HG03442 (cell line): ENCODE measurements around the gene FAM43A.

Experiments used
- ATAC-seq: cut with Tn5 transposase; IDR thresholded peaks from one replicate; pipeline ENCODE4 v1.9.1; 2021; ENCODE audit warnings: mild to moderate bottlenecking, moderate library complexity; ENCODE audit not compliant: unreplicated experiment

The FAM43A gene

DNA sequence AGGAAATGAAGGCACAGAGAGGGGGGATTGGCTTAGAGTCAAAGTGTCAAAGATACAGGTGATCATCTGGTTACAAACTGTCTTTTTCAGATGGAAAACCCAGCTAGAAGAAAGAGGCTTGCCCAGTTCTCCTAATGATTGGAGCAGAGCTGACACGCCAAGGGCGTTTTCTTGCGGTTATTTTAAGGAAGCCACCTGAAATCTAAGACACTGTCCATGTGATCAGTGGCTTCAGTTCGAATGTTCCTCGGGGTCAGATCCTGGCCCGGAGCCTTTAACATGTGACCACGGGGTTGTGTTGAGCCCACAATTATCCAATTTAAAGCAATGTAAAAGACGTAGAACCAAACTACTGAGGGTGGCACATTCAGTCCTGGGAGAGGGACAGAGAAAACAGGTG, 19.5 kb downstream of the FAM43A start:
- ATAC-seq: no peak

DNA sequence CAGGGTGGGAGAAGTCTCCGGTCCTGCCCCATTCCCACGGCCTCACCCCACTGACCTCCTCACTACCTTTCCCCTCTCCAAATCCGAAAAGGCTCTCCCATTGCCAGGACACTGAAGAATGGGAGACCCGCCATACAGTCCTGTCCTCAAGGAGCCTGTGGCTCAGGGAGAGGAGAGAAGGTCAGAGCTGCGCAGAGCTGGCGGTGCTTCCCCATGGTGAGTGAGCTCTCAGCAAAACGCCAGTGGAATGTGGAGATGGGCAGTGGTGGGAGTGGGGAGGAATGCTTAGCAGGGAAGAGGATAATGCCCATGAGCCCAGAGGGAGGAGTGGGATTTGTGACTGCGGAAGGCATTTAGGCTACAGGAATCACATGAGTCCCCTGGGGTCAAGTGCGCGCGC, 20.1 kb downstream of the FAM43A start:
- ATAC-seq: no peak

DNA sequence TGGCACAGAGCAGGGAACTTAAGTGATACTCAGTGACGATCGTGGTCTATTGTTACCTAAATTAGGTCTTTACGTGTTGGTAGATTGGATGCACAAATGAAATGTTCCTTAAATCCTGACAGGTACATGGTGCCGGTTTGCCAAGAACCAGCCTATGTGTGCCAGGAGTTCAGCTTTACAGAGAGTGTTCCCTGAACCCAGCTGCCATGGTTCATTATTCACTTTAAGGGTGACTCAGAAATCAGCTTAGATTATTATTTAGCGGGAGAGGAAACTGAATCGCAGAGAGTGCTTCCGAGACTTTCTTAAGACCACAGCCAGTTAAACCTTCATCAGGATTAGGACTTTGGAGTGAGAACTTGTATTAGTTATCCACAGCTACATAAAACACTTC, 21.5 kb downstream of the FAM43A start:
- no peak for ATAC-seq

DNA sequence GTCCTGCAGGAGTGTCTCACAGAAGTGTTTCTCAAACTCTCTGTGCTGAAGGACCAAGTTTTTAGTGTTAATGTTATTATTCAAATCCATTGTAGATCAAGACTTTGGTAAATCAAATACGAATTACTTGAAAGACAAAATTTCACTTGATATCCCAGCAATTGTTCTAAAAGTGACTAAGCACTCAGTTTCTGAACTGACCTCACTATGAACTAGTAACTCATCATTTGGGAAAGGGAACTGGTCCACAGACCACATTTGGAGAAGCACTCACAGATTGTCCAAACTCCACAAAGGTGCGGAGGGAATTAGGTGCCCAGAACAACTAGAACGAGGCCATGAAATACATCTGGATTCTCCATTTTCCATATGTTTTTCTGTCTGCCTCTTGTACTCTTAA, 25.6 kb downstream of the FAM43A start:
- no peak for ATAC-seq

DNA sequence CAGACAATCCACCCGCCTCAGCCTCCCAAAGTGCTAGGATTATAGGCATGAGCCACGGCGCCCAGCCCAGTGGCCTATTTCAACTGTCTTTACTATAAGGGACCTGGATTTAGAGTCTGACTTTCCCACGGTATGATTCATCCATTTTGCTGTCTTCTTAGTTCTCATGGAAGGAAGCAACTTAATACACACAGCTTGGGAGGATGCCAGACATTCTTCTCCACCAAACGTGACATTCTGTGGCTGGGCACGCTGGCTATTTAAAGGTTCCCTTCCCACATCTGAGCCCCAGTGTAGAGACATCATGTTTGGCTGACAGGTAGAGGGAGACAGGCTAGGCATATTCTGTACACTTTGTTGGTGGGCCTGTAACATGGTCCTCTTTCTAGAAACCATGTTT, 26.2 kb downstream of the FAM43A start:
- ATAC-seq: no peak

DNA sequence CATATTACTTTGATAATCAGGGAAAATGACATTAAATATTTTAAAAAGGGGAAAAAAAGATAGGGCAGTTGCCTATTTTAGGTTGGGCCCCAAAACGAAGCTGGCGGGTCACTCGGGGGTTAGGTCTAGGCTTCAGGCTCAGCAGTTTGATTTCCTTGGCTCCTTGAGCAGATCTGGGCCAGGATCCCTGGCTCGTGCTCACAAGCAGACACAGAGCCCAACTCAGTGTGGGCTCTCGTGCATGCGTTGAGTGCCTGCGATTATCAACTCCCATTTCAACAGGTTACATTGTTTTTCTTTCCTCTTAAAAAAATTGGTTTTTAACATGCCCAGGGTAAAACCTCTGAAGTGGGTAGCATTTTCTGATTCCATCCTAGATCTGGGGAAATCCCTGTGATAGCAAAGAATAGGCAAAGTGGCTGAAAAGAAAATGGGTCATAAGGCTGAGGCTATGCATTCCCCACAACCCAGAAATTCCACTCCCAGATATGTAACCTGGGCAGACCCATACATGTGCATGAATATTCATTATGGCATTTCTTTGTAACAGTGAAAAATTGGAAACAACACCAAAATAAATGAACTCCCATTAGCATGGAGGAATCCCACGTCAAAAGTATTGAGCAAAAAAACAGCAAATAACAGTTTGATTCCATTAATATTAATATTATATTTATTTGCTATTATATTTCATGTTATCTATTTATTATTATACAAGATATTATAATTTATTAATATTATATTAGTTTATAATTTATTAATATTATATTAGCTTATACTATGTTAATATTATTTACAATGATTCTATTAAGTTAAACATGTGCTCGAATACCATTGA, 27.8 kb downstream of the FAM43A start:
- no peak for ATAC-seq

DNA sequence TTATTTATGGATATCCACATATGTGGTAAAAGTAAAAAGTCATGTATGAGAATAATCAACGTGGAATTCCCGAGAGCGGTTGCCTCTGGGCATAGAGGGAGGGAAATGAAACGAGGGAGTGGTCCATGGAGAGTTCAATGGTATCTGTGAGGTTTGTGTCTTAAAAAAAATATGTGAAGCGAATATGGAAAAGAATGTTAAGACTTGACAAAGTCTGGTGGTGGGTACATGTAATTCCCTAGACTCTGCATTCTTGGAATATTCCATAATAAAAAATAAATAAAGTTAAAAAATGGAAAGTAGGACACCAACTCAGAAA, 28.4 kb downstream of the FAM43A start:
- no peak for ATAC-seq

DNA sequence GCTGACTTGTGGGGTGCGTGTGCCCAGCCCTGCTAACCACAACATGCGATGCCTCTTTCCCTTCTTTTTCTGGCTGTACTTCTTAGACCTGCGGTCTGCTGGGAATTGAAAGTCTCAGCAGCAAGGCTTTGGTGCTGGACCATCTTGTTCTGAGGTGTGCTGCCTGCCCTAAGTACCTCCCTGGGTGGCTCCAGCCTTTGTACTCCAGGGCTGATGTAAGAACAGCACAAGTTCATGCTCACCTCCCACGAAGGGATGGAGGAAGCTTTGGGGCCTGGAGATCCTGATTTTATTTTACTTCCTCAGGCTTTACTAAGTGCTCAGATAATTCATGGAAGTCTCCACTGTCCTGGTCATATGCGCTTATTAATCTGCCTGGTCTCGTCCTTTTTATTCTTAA, 28.9 kb downstream of the FAM43A start:
- ATAC-seq: no peak

DNA sequence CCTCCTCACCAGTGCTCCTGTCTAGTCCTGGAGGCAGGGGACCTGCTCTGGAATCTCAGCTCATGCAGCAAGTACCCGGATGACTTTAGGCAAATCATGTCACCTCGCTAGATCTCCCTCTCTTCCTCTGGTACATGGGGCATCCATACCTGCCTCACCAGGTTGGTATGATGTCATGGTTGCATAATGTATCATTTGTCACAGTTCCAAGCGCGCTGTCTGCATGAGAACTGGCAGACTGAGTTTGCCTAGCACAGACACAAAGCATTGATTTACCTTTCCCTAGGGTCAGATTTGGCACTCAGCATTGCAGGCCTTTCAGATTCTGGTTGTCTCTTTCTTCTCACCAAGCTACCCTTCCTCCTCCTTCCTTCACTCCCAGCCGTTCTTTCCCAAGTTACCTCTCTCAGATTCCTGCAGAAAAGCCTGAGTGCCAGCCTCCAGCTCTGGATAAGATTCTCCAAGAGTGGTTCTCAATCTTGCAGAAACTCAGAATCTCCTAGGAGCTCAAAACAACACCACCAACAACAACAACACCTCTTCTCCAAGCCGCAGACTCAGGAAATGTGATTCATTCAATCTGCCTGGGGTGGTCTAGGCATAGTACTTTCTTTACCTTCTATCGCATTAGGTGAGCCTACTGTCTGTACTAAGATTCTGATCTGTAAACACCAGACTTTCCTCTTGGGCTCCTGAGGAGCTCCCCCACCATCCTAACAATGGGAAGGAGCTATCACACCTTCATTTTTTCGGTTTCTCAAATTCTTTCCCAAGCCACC, 29.5 kb downstream of the FAM43A start:
- ATAC-seq: no peak

DNA sequence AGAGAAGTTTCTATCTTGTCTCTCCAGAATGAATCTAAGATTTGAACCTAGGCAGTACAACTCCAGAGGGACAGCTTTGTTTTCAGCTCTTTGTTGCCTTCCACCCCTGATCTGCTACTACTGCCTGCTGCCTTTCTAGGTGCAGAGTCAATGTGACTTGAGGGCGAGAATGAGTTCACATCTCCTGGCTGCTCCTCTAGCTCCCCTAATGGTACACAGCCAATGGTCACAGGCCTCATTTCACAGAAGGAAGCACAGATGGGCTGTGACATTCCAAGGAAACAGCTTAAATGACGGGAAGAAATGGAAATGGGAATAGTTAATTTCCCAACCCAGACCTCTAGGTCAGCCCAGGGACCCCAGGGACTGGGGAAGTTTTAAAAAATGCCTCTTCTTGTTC, 32.4 kb downstream of the FAM43A start:
- no peak for ATAC-seq

DNA sequence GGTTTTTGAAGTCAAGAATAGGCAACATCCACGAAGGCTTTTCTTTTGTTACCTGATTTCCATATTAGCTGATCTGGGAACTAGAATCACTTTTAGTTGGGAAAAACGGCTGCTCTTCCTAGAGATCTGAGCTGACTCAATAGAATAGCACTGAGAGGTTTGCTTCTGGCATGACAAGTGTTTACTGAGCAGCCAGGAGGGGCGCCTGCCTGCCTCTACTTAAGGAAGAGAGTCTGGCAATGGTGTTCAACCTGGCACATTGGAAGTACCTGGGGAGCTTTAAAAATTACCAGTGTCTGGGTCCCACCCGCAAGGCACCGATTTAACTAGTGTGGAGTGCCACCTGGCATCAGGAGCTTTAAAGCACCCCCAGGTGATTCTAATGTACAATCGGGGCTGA, 34.4 kb downstream of the FAM43A start:
- ATAC-seq: no peak

DNA sequence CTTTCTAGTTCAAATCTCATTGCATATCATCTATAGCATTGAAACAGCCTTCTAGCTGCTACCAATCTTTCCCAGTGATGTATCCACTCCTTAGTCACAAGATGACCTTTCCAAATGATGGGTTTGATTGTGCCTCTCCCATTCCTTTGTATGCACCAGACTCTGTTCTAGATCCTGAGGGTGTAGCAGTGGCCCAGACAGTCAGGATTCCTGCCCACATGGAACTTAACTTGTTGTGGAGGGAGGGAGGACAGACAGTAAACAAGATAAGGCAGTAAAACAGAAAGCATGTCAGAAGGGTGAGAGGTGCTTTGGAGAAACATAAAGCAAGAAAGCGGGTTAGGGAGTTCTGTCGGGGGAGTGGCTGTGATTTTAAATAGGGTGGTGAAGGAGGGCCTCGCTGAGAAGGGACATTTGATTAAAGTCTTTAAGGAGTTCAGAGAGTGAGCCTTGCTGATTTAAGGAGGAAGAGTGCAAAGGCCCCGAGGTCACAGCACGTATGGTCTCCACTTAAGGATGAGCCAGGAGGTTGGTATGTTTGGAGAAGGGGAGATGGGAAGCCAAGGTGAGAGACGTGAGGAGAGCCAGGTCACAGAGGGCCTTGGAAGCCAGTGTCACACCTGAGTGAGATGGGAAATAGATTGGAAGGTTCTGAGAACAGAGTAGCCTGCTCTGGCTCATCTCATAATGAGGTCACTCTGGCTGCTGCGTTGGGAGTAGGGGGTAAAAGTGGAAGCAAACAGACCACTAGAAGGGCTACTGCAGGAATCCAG, 38.3 kb downstream of the FAM43A start:
- ATAC-seq: no peak

DNA sequence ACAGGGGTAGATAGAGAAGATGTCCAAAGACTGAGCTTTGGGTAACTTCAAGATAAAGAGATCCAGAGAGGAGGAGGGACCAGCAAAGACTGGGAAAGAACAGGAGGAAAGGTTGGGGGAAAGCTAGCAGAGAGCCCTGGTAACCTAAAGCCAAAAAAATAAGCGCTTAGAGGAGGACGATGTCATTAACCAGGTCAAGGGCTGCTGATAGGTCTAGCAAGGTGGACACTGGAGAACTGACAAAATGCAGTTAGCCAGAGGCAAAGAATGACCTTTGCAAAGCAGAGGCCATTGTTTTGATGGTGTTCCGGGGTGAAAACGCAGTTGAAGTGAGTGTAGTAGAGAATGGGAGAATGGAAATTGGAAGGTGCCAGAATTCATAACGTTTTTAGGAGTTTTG, 39.7 kb downstream of the FAM43A start:
- no peak for ATAC-seq

DNA sequence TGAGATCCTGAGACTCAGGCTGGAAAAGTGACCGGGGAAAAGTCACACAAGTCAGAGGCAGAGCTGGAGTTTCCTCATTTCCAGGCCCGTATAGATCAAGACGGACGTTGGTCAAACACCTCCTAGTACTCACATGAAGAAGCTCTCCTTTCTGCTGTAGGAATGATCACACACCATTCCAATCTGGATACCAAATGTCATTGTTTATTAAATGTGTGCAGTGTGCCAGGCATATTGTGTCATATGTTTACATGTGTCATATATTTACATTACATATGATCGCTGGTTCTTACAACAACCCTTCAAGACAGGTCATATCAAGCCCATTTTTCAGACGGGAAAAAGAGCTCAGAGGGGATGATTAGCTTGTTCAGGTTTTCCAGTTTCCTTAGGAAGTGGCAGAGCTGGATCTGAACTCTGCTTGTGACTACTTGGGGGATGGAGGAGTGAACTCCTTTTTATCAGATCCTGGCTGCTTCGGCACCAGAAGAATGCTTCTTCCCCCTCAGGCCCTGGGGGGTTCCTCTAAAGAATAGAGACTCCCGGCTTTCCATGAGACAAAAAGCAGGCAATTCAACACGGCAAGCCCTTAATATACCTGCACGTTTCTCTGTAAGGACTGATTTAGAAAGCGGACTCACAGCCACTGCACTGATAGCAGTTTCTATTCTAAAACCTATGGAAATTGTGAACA, 41.9 kb downstream of the FAM43A start:
- ATAC-seq: no peak

DNA sequence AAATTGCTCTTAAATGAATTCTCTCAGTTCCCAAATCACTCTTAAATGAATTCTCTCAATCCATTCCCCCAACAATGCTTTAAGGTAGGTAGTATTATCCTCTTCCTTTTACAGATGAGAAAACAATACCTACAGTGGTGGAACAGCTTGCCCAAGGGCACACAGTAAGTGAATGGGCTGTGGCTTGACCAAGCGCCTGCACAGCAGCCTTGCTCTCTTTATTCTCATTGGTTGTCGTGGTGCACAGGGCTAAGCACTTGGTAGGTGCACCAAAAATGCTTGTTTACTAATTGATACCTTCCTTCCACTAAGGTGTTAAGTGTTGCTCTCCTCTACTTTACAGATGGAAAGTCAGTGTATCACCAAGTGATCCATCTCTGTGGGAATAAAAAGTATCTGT, 43.3 kb downstream of the FAM43A start:
- ATAC-seq: no peak

DNA sequence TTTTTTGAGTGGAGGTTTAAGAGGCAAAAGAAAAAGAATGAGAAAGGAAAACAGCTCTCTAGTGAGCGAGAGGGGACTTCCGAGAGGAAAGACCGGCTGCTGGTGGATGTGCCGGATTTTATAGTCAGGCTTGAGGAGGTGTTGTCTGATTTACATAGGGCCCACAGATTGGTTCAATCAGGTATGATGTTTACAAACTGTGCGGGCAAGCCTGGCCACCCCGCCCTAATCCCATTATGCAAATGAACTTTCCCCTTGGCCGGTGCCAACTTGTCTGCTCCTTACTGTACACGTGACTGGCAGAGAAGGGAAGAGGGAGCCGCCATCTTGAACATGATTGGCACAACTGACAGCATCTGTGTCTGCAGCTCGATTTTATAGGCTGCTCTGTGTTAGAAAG, 44.7 kb downstream of the FAM43A start:
- no peak for ATAC-seq

DNA sequence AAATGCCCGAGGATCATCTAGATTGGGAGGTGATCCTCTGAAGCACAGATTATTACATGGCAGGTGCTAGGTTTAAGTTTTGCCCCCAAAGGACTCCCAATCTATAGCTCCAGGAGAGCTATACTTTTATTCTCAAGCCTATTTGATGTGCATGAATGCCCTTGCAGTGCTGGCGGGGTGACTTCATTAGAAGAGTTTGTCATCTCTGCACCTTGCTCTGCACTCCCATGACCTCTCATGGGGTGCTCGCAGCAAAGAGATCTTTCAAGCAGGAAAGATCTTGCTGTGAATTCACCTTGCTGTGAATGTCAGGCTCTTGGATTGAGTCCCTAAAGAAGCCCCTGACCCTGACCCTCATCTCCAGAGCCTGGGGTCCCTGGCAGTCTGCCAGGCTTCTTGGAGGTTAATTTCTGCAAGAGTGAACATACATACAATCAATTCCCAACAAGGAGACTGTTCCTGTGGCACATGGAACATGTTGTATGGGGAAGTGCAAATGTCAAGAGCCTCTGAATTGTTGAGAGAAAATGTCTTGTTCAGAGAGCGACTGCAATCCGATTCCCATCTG, 45.9 kb downstream of the FAM43A start:
- ATAC-seq: no peak

DNA sequence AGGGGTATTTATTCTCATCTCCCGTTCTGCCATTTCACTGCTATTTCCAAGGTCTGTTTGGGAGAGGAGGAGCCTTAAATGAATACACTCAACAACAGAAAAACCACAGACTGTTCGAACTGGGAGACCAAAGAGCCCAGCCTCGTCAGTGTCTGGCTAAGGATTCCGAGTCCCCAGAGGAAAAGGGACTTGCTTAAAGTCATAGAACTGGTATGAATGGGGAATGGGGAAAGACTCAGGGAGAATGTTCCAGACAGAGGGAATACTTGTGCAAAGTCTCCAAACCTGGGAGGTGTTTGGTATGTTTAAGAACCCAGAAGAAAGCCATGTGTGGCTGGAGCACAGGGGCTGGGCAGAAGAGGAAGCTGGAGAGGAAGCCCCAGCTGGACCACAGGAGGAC, 46.9 kb downstream of the FAM43A start:
- ATAC-seq: no peak

DNA sequence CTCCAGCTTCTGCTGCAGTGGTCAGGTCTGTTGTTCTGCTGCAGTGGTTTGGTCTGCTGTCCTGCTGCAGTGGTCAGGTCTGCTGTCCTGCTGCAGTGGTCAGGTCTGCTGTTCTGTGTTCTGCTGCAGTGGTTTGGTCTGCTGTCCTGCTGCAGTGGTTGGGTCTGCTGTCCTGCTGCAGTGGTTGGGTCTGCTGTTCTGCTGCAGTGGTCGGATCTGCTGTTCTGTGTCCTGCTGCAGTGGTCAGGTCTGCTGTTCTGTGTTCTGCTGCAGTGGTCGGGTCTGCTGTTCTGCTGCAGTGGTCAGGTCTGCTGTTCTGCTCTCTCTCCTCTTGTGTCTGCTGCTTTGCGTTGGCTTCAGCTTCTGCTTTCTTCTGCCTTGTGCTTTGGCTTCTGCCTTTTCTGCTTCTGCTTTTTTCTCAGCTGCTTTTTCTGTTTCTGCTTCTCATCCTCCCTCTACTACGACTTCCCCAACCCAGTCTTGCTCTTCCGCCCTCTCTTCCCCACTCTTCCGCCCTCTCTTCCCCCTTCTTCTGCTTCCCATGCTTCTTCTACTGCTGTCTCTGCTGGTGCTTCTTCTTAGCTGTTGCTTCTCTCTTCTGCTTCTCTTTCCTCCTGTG, 50.7 kb downstream of the FAM43A start:
- ATAC-seq: no peak

DNA sequence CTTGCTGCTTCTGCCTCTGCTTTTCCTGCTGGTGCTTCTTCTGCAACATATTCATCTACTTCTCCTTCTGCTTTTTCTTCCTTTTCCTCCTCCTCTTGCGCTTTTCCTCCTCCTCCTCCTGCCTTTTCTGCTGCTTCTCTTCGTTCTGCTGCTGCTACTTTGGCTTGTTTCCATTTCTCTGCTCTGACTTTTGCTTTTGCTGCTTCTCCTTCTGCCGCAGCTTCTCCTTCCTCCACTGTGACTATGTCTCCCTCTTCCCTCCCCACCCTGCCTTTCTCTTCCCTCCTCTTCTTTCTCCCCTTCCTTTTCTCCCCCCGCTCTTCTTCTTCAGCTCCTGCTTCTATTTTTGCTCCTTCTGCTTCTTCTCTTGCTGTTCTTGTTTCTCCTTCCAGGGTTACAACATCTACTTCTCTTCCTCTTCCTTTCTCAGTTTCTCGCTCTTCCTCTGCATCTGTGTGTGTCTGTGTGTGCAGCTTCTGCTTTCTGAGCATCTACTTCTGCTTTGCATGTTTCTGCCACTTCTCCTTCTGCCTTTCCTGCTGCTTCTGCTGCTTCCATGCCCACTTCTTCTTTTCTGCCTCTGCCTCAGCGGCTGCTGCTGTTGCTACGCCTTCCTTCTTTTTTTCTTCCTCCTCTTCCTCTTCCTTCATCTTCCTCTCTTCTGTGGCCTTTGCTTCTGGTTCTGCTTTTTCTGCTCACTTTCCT, 51.4 kb downstream of the FAM43A start:
- ATAC-seq: no peak
